Activated naive CD8-positive, alpha-beta T cell treated with anti-CD3 and anti-CD28 coated beads for 36 hours (primary cell): ENCODE measurements around the gene SDCCAG8. TPM values are rescaled to one million over a fixed set of nuclear protein-coding genes. Genes with fewer than 3 reads are reported as not detected.
A peak's percentile ranks its signal among the peaks of the same experiment; 100 is the strongest.

Experiments used
- DNase-seq: peaks from one replicate; pipeline ENCODE4 v3.0.0; 2021
- H3K27ac Mint-ChIP-seq: one replicate; pipeline ENCODE4 v1.8.0; 2022; ENCODE audit warnings: mild to moderate bottlenecking, moderate library complexity, mixed read lengths
- H3K27me3 Mint-ChIP-seq: one replicate; pipeline ENCODE4 v1.8.0; 2022; ENCODE audit warnings: mild to moderate bottlenecking, mixed read lengths
- H3K36me3 Mint-ChIP-seq: one replicate; pipeline ENCODE4 v1.8.0; 2021; ENCODE audit warnings: mild to moderate bottlenecking, mixed read lengths
- H3K4me1 Mint-ChIP-seq: one replicate; pipeline ENCODE4 v1.8.0; 2021; ENCODE audit warnings: mixed read lengths
- H3K4me3 Mint-ChIP-seq: one replicate; pipeline ENCODE4 v1.8.0; 2022; ENCODE audit warnings: mild to moderate bottlenecking, moderate library complexity, mixed read lengths
- H3K9me3 Mint-ChIP-seq: one replicate; pipeline ENCODE4 v1.8.0; 2022; ENCODE audit warnings: mixed read lengths
- total RNA-seq, 2 experiments: library from RNA; stranded (reverse); gene quantifications; one replicate each; pipeline ENCODE4 v1.2.3, GENCODE V29; 2021

Gene SDCCAG8
- total RNA-seq, 2 experiments from 2014 or later, result 24.2 to 24.7 TPM

- Mint-ChIP-seq H3K4me3 (no peak overlapping the region), H3K4me1 (peaks cover 21% of the 10 kb centered on the region), H3K27me3 (no peaks in the 10 kb centered on the region), H3K27ac (peak overlapping the region; percentile 86), H3K9me3 (peaks cover 3% of the 10 kb centered on the region), H3K36me3 (peaks cover 75% of the 10 kb centered on the region)
- no peak for DNase-seq
Measured at GRCh38 chr1:243287652-243288051, 31.8 kb downstream of the SDCCAG8 start.

- H3K9me3 Mint-ChIP-seq, result peaks cover 6% of the 10 kb centered on the region
- peaks cover 21% of the 10 kb centered on the region for H3K4me1 Mint-ChIP-seq
- H3K27ac Mint-ChIP-seq, result peak overlapping the region; percentile 86
- no peak overlapping the region for H3K4me3 Mint-ChIP-seq
- H3K36me3 Mint-ChIP-seq, result peaks cover 77% of the 10 kb centered on the region
- no peaks in the 10 kb centered on the region for H3K27me3 Mint-ChIP-seq
- DNase-seq, result no peak
Measured at GRCh38 chr1:243288062-243288461, 32.2 kb downstream of the SDCCAG8 start.

DNA sequence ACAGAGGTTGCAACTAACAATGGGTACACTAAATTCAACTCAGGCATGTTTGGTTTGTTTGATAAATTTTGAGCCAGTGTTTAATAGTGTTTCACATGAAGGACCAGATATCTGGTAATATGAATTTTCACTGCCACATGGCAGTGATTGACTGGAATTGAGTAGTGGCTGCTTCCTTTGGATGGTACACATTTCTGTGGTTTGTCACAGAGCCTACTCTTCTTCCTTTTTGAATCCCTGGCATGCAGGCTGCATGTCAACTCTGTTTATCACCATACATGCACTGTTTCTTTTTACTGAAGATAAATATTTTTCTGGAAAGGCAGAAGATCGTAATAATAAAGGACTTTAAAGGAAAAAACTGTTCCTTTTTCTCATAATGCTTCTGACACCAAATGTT lies 35.5 kb downstream of the SDCCAG8 start:
- DNase-seq, result no peak

DNA sequence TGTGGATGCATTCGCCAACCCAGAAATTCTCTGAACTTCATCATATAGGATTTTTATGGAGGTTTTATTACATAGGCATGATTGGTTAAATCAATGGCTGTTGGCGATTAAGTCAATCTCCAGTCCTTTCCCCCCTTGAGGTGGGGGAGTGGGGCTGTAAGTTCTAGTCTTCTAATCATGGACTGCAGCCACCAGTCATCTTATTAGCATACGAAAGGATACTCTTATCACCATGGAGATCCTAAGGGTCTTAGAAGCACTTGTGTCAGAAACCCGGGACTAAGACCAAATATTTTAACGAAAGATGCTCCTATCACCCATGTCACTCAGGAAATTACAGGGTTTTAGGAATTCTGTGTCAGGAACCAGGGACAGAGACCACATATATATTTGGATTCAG lies 36.3 kb downstream of the SDCCAG8 start:
- Mint-ChIP-seq H3K4me3 (no peak overlapping the region), H3K36me3 (peaks cover 86% of the 10 kb centered on the region)

More for the DNA sequence above, 35.5 kb downstream of the SDCCAG8 start:
- H3K36me3 Mint-ChIP-seq, result peaks cover 86% of the 10 kb centered on the region
- no peak overlapping the region for H3K27ac Mint-ChIP-seq
- no peak overlapping the region for H3K4me3 Mint-ChIP-seq
- peaks cover 24% of the 10 kb centered on the region for H3K4me1 Mint-ChIP-seq
- no peaks in the 10 kb centered on the region for H3K27me3 Mint-ChIP-seq
- peaks cover 20% of the 10 kb centered on the region for H3K9me3 Mint-ChIP-seq

DNA sequence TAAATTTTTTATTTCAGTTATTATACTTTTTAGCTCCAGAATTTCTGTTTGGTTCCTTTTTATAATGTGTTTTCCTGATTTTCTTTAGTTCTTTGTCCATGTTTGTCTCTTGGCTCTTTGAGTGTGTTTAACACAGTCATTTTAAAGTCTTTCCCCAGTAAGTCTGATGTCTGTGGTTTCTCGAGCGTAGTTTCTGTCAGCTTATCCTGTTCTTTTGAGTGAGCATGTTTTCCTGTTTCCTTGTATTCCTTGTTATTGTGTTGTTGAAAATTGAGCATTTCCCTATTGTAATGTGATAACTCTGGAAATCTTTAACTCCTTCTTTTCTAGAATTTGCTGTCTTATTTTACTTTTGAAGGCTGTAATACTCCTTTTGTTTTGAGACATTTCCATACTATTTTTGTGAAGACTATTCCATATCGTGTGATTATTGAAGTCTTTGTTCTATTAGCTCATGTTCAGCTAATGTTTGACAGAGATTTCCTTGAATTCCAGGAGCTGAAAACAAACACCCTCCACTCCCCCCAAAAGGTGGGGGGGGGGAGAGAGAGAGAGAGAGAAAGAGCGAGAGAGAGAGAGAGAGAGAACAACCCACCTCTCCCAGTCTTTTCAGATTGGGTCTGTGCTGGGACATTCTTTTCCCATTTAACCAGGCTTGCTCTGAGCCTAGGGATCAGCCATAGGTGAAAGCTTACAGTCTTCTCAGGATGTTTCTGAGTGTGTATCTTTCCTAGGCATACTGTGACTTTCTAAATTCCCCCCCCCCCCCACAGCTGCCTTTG lies 38.3 kb downstream of the SDCCAG8 start:
- DNase-seq, result no peak
- Mint-ChIP-seq H3K4me1 (peaks cover 10% of the 10 kb centered on the region), H3K27me3 (no peaks in the 10 kb centered on the region), H3K9me3 (peaks cover 26% of the 10 kb centered on the region), H3K4me3 (no peak overlapping the region), H3K36me3 (peaks cover 84% of the 10 kb centered on the region), H3K27ac (peak overlapping the region; percentile 50)

More for the DNA sequence above, 36.3 kb downstream of the SDCCAG8 start:
- H3K27me3 Mint-ChIP-seq, result no peaks in the 10 kb centered on the region
- no peak overlapping the region for H3K27ac Mint-ChIP-seq
- peaks cover 20% of the 10 kb centered on the region for H3K4me1 Mint-ChIP-seq
- no peak for DNase-seq
- H3K9me3 Mint-ChIP-seq, result peaks cover 24% of the 10 kb centered on the region

- peaks cover 82% of the 10 kb centered on the region for H3K36me3 Mint-ChIP-seq
- H3K9me3 Mint-ChIP-seq, result peaks cover 26% of the 10 kb centered on the region
- no peak for DNase-seq
- H3K27ac Mint-ChIP-seq, result peak overlapping the region; percentile 50
- no peak overlapping the region for H3K4me3 Mint-ChIP-seq
- H3K4me1 Mint-ChIP-seq, result peaks cover 10% of the 10 kb centered on the region
- H3K27me3 Mint-ChIP-seq, result no peaks in the 10 kb centered on the region
Measured at GRCh38 chr1:243294723-243295121, 38.9 kb downstream of the SDCCAG8 start.

- no peak overlapping the region for H3K4me3 Mint-ChIP-seq
- peaks cover 19% of the 10 kb centered on the region for H3K9me3 Mint-ChIP-seq
Measured at GRCh38 chr1:243299069-243299468, 43.2 kb downstream of the SDCCAG8 start.

DNA sequence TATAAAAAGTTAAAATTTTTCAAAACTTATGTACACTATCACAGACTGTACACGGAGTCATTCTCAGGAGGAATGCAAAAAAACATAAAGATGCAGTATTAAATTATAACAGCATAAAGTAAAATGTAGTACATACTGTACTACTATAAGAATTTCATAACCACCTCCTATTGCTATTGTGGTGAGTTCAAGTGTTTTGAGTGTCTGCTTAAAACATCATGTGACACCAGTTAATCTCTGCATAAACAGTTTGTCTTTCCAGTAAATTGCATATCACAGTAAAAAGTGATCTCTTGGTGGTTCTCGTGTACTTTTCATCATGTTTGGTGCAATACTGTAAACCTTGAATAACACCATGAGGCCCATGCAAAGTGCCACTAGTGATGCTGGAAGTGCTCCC lies 45.2 kb downstream of the SDCCAG8 start:
- Mint-ChIP-seq H3K4me3 (no peak overlapping the region), H3K9me3 (peaks cover 11% of the 10 kb centered on the region), H3K36me3 (peaks cover 45% of the 10 kb centered on the region), H3K27me3 (no peaks in the 10 kb centered on the region), H3K27ac (no peak overlapping the region), H3K4me1 (no peaks in the 10 kb centered on the region)
- DNase-seq, result no peak

More at GRCh38 chr1:243299069-243299468, 43.2 kb downstream of the SDCCAG8 start:
- Mint-ChIP-seq H3K36me3 (peaks cover 61% of the 10 kb centered on the region), H3K4me1 (peaks cover 8% of the 10 kb centered on the region), H3K27ac (no peak overlapping the region), H3K27me3 (no peaks in the 10 kb centered on the region)
- DNase-seq, result no peak

DNA sequence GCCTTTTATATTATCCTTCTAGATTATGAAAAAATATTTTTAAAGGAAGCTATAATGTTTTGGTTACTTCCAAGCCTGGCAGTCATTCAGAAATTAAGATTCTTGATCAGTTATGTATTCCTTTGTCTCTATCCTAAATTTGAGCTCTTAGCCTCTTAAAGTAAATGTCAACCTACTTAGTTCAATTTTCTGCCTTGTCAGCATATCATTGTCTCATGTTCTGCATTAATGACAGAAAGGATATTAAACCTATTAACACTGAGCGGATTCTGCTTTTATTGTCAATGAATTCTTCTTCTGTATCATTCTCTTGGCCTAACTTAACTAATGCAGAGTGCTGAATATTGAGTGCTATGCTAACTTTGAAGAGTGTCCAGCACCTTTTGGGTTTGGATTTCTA lies 56.0 kb downstream of the SDCCAG8 start:
- peaks cover 11% of the 10 kb centered on the region for H3K4me1 Mint-ChIP-seq
- H3K9me3 Mint-ChIP-seq, result no peaks in the 10 kb centered on the region
- peaks cover 21% of the 10 kb centered on the region for H3K36me3 Mint-ChIP-seq
- no peak for DNase-seq
- H3K27ac Mint-ChIP-seq, result no peak overlapping the region
- no peak overlapping the region for H3K4me3 Mint-ChIP-seq
- H3K27me3 Mint-ChIP-seq, result no peaks in the 10 kb centered on the region

- DNase-seq, result no peak
- Mint-ChIP-seq H3K9me3 (no peaks in the 10 kb centered on the region), H3K4me1 (peaks cover 11% of the 10 kb centered on the region), H3K36me3 (peaks cover 20% of the 10 kb centered on the region), H3K27ac (no peak overlapping the region), H3K4me3 (no peak overlapping the region), H3K27me3 (no peaks in the 10 kb centered on the region)
Measured at GRCh38 chr1:243312952-243313634, 57.3 kb downstream of the SDCCAG8 start.

DNA sequence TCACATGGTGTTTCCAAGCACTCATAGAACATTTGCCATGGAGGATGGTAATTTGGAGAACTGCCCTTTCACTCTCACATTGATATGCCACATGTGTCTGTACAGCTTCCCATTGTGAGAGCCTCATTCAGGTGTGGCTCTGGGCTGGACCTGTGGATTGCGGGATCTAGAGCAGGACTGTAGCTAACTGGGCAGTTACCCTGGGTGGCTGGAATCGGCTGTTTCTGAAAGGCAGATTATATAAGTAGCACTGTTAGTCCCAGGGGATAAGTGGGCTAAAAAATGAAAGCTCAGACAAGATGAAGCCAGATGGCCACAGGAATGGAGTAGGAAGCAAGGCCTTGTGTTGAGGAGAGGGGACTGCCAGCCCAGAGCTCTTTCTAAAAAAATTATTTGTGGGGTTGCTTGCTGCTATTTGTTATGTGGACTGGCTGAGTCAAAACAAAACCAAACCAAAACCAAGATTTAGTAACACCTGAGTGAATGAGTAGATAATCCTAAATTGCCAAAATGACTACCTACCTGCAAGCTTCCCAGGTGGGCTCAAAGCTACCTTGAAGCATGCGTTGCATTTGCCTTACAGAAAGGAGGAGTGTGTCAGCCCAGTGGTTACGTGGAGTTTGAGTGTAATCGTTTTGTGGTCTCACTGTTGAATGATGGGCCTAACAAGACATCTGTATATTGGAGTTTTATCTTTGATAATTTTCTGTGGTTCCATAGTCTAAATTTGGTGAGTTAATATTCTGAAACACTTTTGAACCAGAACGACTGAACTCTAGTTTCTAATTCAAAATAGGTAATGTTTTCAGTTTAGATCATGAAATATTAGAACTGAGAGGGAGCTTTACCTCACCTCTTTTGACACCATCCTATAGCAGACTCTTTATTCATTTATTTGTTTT lies 58.0 kb downstream of the SDCCAG8 start:
- H3K4me3 Mint-ChIP-seq, result no peak overlapping the region
- peak overlapping the region; percentile 13 for H3K27ac Mint-ChIP-seq
- H3K9me3 Mint-ChIP-seq, result no peaks in the 10 kb centered on the region
- no peak for DNase-seq
- no peaks in the 10 kb centered on the region for H3K27me3 Mint-ChIP-seq
- H3K4me1 Mint-ChIP-seq, result peaks cover 11% of the 10 kb centered on the region
- peaks cover 16% of the 10 kb centered on the region for H3K36me3 Mint-ChIP-seq

GRCh38 chr1:243315455-243315854 lies 59.6 kb downstream of the SDCCAG8 start:
- H3K27ac Mint-ChIP-seq, result no peak overlapping the region
- H3K36me3 Mint-ChIP-seq, result peaks cover 16% of the 10 kb centered on the region
- no peak overlapping the region for H3K4me3 Mint-ChIP-seq
- H3K27me3 Mint-ChIP-seq, result no peaks in the 10 kb centered on the region
- no peaks in the 10 kb centered on the region for H3K9me3 Mint-ChIP-seq
- no peak for DNase-seq
- peaks cover 11% of the 10 kb centered on the region for H3K4me1 Mint-ChIP-seq

DNA sequence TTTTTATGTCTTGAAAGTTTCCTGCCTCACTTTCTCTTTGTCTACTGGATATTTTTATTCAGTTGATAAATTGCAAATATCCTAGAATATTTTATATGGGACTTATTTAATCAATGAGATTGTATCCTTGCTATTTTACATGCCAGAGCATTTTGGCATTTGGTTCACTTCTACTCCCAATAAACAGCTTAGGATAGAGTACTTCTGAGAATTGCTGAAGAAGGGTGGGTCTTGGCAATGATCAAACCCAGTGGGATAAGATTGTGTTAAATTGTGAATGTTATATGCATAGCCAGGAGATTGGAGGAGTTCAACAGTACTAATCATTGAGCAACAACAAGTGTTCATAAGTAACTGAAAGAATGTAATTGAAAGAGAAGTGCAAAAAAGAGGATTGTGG lies 60.1 kb downstream of the SDCCAG8 start:
- no peak overlapping the region for H3K4me3 Mint-ChIP-seq
- H3K27ac Mint-ChIP-seq, result no peak overlapping the region
- no peaks in the 10 kb centered on the region for H3K9me3 Mint-ChIP-seq
- peaks cover 11% of the 10 kb centered on the region for H3K4me1 Mint-ChIP-seq
- no peak for DNase-seq
- no peaks in the 10 kb centered on the region for H3K27me3 Mint-ChIP-seq
- H3K36me3 Mint-ChIP-seq, result peaks cover 16% of the 10 kb centered on the region

GRCh38 chr1:243316366-243316989 lies 60.6 kb downstream of the SDCCAG8 start:
- peaks cover 11% of the 10 kb centered on the region for H3K4me1 Mint-ChIP-seq
- no peak for DNase-seq
- H3K27ac Mint-ChIP-seq, result no peak overlapping the region
- H3K27me3 Mint-ChIP-seq, result no peaks in the 10 kb centered on the region
- H3K9me3 Mint-ChIP-seq, result no peaks in the 10 kb centered on the region
- peaks cover 16% of the 10 kb centered on the region for H3K36me3 Mint-ChIP-seq
- no peak overlapping the region for H3K4me3 Mint-ChIP-seq
